ENCODE measurements around the gene ACTL10. TPM values are rescaled to one million over a fixed set of nuclear protein-coding genes. Genes with fewer than 3 reads are reported as not detected.
A peak's percentile ranks its signal among the peaks of the same experiment; 100 is the strongest.

Gene ACTL10
- total RNA-seq, 1 donor from 2014 or later = 0.49 TPM

GRCh38 chr20:33649201-33649681, 17.5 kb upstream of the ACTL10 start:
- no peak for DNase-seq

DNA sequence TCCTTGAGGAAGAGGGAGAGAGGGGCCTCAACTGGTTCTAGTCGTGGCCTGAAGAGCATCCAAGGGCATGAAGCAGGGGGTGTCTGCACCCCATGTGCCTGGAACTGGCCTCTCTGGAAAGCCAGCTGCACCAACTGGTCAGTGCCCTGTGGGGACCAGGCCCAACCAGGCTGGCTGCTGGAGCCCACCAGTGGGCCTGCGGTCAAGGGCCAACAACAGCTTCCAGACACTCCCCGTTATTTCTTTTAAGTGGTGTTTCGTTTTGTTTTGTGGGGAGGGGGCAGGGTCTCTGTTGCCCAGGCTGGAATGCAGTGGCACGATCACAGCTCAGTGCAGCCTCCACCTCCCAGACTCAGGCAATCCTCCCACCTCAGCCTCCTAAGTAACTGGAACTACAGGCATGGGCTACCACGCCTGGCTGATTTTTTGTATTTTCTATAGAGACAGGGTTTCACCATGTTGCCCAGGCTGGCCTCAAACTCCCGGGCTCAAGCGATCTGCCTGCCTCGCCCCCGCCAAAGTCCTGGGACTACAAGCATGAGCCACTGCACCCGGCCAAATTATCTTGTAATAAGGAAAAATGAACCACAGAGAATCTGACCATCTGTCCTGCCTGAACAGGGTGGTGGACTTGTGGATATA, 16.5 kb upstream of the ACTL10 start:
- no peak for DNase-seq

GRCh38 chr20:33650753-33651561, 15.8 kb upstream of the ACTL10 start:
- DNase-seq = no peak

DNA sequence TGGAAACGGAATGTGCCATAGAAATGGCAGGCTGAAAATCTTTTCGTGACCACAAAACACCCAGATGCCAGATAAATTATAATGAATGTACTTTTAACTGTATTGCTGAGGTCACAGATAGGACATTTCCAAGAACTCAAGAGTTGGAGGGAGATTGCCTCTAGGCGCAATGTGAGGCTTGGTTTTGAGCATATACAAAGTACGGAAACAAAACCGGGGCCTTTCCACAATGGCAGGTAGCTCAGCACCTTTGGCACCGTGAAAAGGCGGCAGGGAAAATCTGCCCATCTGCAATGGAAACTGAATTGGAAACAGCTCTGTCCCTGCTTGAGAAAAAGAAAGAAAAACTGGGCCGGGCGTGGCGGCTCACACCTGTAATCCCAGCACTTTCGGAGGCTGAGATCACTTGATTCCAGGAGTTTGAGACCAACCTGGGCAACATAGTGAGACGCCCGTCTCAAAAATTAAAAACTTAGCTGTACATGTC, 15.1 kb upstream of the ACTL10 start:
- no peak for DNase-seq

GRCh38 chr20:33653218-33653899, 13.4 kb upstream of the ACTL10 start:
- peak; percentile 18 for DNase-seq

GRCh38 chr20:33653900-33654596, 12.7 kb upstream of the ACTL10 start:
- DNase-seq = no peak

DNA sequence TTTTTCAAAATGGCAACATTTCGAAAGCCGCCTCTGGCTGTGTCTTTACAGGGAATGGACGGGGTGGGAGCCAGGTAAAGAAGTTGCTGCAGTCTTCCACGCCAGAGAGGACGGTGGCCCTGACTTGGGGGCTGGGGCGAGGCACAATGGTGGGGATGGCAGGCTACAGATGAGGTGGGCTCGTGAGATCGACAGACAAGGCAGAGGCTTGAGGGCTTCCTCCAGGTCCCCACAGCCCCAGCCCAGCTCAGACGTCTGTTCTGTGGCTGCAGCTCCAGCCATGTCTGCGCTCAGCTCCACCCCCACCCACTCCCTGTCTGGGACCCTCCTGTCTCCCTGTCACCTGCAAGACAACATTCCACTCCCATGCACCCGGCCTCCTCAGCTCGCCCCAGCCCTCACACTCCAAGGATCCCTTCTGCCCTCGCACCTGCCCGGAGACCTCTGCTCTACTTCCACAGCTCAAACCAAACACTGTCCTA, 12.0 kb upstream of the ACTL10 start:
- no peak for DNase-seq

- DNase-seq = no peak
Measured at GRCh38 chr20:33655164-33655563, 11.6 kb upstream of the ACTL10 start.

- DNase-seq = no peak
Measured at GRCh38 chr20:33656010-33656782, 10.5 kb upstream of the ACTL10 start.

- no peak for DNase-seq
Measured at GRCh38 chr20:33656783-33657703, 9.7 kb upstream of the ACTL10 start.

GRCh38 chr20:33657704-33658095, 9.0 kb upstream of the ACTL10 start:
- no peak for DNase-seq

- DNase-seq = no peak
Measured at GRCh38 chr20:33658510-33658909, 8.2 kb upstream of the ACTL10 start.

GRCh38 chr20:33658929-33659328, 7.8 kb upstream of the ACTL10 start:
- no peak for DNase-seq

GRCh38 chr20:33659341-33660034, 7.3 kb upstream of the ACTL10 start:
- DNase-seq = no peak

GRCh38 chr20:33660035-33660684, 6.6 kb upstream of the ACTL10 start:
- DNase-seq = no peak

GRCh38 chr20:33660685-33661058, 6.1 kb upstream of the ACTL10 start:
- no peak for DNase-seq

DNA sequence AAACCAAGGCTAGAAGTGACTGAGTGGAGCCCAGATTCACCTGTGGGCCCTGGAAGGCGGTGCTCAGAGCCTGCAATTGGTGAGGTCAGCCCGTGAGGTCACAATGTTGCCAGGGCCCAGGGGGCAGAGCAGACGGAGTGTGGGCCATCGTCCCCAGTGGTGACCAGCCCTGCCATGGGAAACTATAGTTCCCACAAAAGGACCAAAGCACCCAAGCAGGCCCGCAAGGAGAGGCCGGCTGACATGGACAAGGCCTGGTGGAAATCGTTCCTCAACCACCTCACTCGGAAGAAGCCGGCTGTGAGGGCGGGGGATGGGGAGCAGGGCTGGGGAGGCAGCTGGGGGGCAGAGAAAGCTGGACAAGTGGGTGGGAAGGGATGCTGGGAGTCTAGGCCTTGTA, 4.6 kb upstream of the ACTL10 start, which contains the start of gene C20orf144:
TSS of gene C20orf144 (plus strand) at position 156 of the 400 bp plus-strand sequence. CDS start at position 175, 19 bp downstream.
- DNase-seq = no peak

DNA sequence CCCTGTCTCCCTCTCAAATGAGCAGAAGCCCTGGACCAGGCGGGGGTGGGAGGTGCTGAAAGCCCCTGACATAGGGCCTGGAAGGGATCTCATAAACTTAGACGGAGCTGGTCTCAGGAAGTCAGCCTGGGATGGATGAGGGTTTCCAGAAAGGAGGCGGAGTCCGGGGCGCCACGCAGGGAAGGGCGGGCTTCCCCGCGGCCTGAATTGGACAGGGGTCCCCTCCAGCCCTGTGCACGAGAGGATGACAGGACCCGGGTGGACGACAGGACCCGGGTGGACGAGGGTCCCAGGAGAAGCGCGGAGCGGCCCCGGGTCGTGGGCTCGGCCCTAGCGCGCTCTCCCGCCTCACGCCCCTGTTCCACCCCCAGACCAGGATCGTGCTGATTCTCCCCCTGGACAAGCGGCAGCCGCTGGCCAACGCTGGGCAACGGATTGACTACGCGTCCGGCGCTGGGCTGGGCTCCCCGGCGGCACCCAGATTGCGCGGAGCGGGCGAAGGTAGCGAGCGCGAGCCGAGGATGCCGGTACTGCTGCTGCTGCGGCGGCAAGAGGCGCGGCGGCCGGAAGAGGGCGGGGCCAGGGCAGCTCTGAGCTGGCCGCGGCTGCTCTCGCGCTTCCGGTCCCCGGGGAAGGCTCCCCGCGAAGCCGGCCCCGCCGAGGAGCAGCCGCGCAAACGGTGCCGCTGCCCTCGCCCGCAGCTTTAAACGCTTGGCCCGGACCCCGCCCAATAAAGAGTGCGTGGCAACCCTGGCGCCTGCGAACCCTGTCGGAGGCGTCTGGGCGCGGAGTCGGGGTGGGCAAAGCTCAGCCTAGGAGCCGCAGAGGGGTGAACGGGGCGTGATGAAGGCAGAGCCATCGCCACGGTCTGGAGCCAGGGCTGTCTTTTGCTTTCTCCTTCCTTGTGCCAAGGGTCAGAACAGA, 3.3 kb upstream of the ACTL10 start:
- peak; percentile 35 for DNase-seq
